HepG2 (cell line): ENCODE data around the gene PANX1. TPM values are rescaled to one million over a fixed set of nuclear protein-coding genes. Genes with fewer than 3 reads are reported as not detected.

Source experiments
- ATAC-seq: fragments of 200-7000 bp; cut with Tn5 transposase; 3 replicates; pipeline ENCODE4 v1.9.1; 2020; ENCODE audit warnings: mild to moderate bottlenecking, moderate library complexity
- BruUV-seq: library from RNA; stranded (reverse); fragments of 400-500 nt; replicated peaks from 2 replicates; lab custom pipeline; 2021; lab: Mats Ljungman, UMichigan
- CTCF ChIA-PET: fragments of 300-600 bp; formaldehyde crosslinking; extraction: SDS; loops from one replicate; lab custom pipeline; 2021; ENCODE audit warnings: low total read pairs, inconsistent platforms, low intra/inter-chr PET ratio; lab: Yijun Ruan, JAX
- POLR2A ChIA-PET: fragments of 350-600 bp; sonication (Branson Sonifier 250); formaldehyde crosslinking; loops from one replicate; lab custom pipeline; 2020; ENCODE audit warnings: antibody characterized with exemption, inconsistent platforms; lab: Yijun Ruan, JAX
- DNase-seq: peaks from one replicate; pipeline ENCODE4 v3.0.0-alpha.2; 2015; ENCODE audit warnings: low spot score
- FAIRE-seq: peaks from 3 replicates; lab custom pipeline; 2011; peaks lifted over from hg19 to GRCh38; lab: Jason Lieb, UNC
- H2AFZ ChIP-seq: one replicate; pipeline ENCODE4 v1.6.1; 2011; ENCODE audit warnings: low read length, inconsistent platforms
- H3K27ac ChIP-seq: fragments of 300-600 bp; 3 replicates; pipeline ENCODE4 v1.8.0; 2011; ENCODE audit warnings: mixed run types, mild to moderate bottlenecking, mixed read lengths, low read length, inconsistent platforms; ENCODE audit not compliant: insufficient read depth; ENCODE audit errors: extremely low read length
- H3K27me3 ChIP-seq, 2 experiments: fragments of 200-600 bp in 1 of 2; 2 replicates in 1 of 2; 3 replicates in 1 of 2; pipeline versions ENCODE4 v1.6.0 to v1.8.0; 2011; ENCODE audit warnings: low read length in 2 of 2, mild to moderate bottlenecking in 2 of 2, moderate library complexity in 2 of 2, inconsistent platforms in 1 of 2; ENCODE audit not compliant: insufficient read depth in 2 of 2, control insufficient read depth in 1 of 2
- H3K36me3 ChIP-seq, 2 experiments: fragments of 200-600 bp in 1 of 2; replicated peaks in 1 of 2; 2 replicates in 1 of 2; 3 replicates in 1 of 2; pipeline versions ENCODE4 v1.5.1 to v1.8.0; 2011; ENCODE audit warnings: low read length in 2 of 2, inconsistent platforms in 1 of 2; ENCODE audit not compliant: insufficient read depth in 2 of 2, control insufficient read depth in 1 of 2
- H3K4me1 ChIP-seq: 2 replicates; pipeline ENCODE4 v1.5.1; 2012; ENCODE audit warnings: low read length, inconsistent platforms; ENCODE audit not compliant: insufficient read depth
- H3K4me2 ChIP-seq: 2 replicates; pipeline ENCODE4 v1.6.0; 2011; ENCODE audit warnings: low read depth, low read length, inconsistent platforms
- H3K4me3 ChIP-seq, 3 experiments: fragments of 200-600 bp in 1 of 3; sonication (generic), shearing (Covaris generic) in 1 of 3; replicated peaks in 1 of 3; 2 replicates each; pipeline ENCODE4 v1.5.1; 2011 to 2016; ENCODE audit warnings: low read length in 3 of 3, inconsistent platforms in 2 of 3, low read depth in 2 of 3, mild to moderate bottlenecking in 2 of 3, control low read depth in 1 of 3, mixed read lengths in 1 of 3; ENCODE audit not compliant: insufficient read depth in 1 of 3
- H3K79me2 ChIP-seq: one replicate; pipeline ENCODE4 v1.6.1; 2011; ENCODE audit warnings: low read length, inconsistent platforms; ENCODE audit not compliant: insufficient read depth
- H3K9ac ChIP-seq: 2 replicates; pipeline ENCODE4 v1.6.0; 2011; ENCODE audit warnings: mild to moderate bottlenecking, low read depth, low read length, inconsistent platforms; ENCODE audit not compliant: insufficient read depth
- H3K9me3 ChIP-seq: 2 replicates; pipeline ENCODE4 v1.5.1; 2012; ENCODE audit warnings: mild to moderate bottlenecking, low read length
- H4K20me1 ChIP-seq: 2 replicates; pipeline ENCODE4 v1.6.0; 2011; ENCODE audit warnings: inconsistent platforms, mild to moderate bottlenecking, low read length, moderate library complexity; ENCODE audit not compliant: insufficient read depth
- ASH2L ChIP-seq: fragments of 300-600, 200-600 bp; sonication (generic); IDR thresholded peaks from 2 replicates; pipeline ENCODE4 v1.7.0; 2017; ENCODE audit warnings: low read depth, mild to moderate bottlenecking, moderate library complexity, mixed read lengths, low read length; ENCODE audit not compliant: insufficient read length
- CAMTA2 ChIP-seq: sonication (generic); formaldehyde crosslinking; IDR thresholded peaks from 2 replicates; pipeline ENCODE4 v1.4.0; 2020; ENCODE audit warnings: mild to moderate bottlenecking, missing genetic modification reagents, borderline replicate concordance
- NFE2 ChIP-seq: sonication (generic); formaldehyde crosslinking; IDR thresholded peaks from 2 replicates; pipeline ENCODE4 v1.4.0; 2020; ENCODE audit warnings: missing genetic modification reagents
- NR2F6 ChIP-seq, 2 experiments: IDR thresholded peaks; 2 replicates each; pipeline ENCODE4 v1.6.1; 2016; ENCODE audit warnings: antibody characterized with exemption in 1 of 2, mild to moderate bottlenecking in 1 of 2
- SP1 ChIP-seq, 2 experiments: fragments of 450-650 bp in 1 of 2; sonication (generic) in 1 of 2; formaldehyde crosslinking in 1 of 2; IDR thresholded peaks; 2 replicates each; pipeline versions ENCODE4 v1.4.0 to v1.6.1; 2016 to 2020; ENCODE audit warnings: missing genetic modification reagents in 1 of 2
- TMF1 ChIP-seq: sonication (generic); formaldehyde crosslinking; IDR thresholded peaks from 2 replicates; pipeline ENCODE4 v1.8.1; 2022; ENCODE audit warnings: low read depth, missing genetic modification reagents
- ZMYM2 ChIP-seq: sonication (generic); formaldehyde crosslinking; IDR thresholded peaks from 2 replicates; pipeline ENCODE4 v1.8.0; 2022; ENCODE audit warnings: mild to moderate bottlenecking, missing genetic modification reagents
- ZNF335 ChIP-seq: sonication (generic); formaldehyde crosslinking; IDR thresholded peaks from 2 replicates; pipeline ENCODE4 v1.4.0; 2020; ENCODE audit warnings: missing genetic modification reagents
- WGBS: methylation state at CpG from one replicate; pipeline ENCODE4 v1.1.6; 2017; ENCODE audit warnings: low lambda C conversion rate; 5-methylcytosine and 5-hydroxymethylcytosine counted together
- in situ Hi-C: cut with HindIII; loops from 2 replicates; pipeline ENCODE4 v1.10.0; 2017; ENCODE audit warnings: low pct_unique_long_range_greater_than_20kb; ENCODE audit not compliant: extremely low pct_ligation_motif_present
- intact Hi-C: fragments of 100-400 bp; cut with micrococcal nuclease; formaldehyde crosslinking; loops from one replicate; pipeline ENCODE4 v1.10.0; 2022; ENCODE audit not compliant: unreplicated experiment
- polyA plus RNA-seq, 8 experiments: library from polyadenylated mRNA; depleted of rRNA in 3 of 8; stranded (reverse) in 7 of 8; unstranded in 1 of 8; fragments of >200 nt; fragmentation: Illumina TruSeq in 4 of 8; extraction: Trizol in 4 of 8; gene quantifications; 2 replicates each; pipeline versions ENCODE4 v1.2.1 to v1.2.3, GENCODE V29; 2011 to 2016; ENCODE audit warnings: low read depth in 4 of 8, missing spikeins in 1 of 8, mixed read lengths in 1 of 8; ENCODE audit not compliant: insufficient read depth in 1 of 8
- total RNA-seq, 5 experiments: library from RNA; depleted of rRNA; stranded (reverse); fragments of >200 nt; fragmentation: Illumina TruSeq; extraction: Trizol; gene quantifications; 2 replicates each; pipeline ENCODE4 v1.2.3, GENCODE V29; 2016; ENCODE audit warnings: low read depth in 1 of 5
- TF ChIP-seq, protein P1 (sequence below): sonication (generic); formaldehyde crosslinking; IDR thresholded peaks from 2 replicates; pipeline ENCODE4 v1.4.0; 2020; ENCODE audit warnings: missing genetic modification reagents, borderline replicate concordance
- TF ChIP-seq, protein P2 (sequence below): sonication (generic); formaldehyde crosslinking; IDR thresholded peaks from 2 replicates; pipeline ENCODE4 v1.5.0; 2020; ENCODE audit warnings: missing genetic modification reagents

The PANX1 gene
- total and polyA plus RNA-seq, 2 of the 13 experiments (the other 11 are each of a cell fraction or from before 2014, with no cell fraction given), result 8.3 to 24.8 TPM

DNA sequence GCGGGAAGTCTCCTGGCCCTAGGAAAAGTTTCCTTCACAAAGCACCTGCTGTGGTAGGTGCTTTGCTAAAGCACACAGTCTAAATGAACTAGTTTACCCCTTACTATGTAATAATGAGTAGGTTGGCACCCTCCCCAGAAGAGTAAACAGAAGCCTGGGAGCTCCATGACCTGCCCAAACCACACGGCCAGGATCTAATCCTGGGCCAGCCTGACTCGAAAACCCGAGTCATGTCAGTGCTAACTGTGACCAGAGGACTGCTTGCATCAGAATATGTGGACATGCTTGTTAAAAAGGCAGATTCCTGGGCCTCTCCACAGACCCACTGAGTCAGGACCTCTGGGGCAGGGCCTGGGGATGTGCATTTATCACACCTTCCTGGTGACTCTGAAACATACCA, 67.7 kb downstream of the PANX1 start (continued):
- TF ChIP-seq ZMYM2 (CRISPR knock-in tag), result no peak
- TF ChIP-seq CAMTA2, result no peak
- TF ChIP-seq, protein P1, sequence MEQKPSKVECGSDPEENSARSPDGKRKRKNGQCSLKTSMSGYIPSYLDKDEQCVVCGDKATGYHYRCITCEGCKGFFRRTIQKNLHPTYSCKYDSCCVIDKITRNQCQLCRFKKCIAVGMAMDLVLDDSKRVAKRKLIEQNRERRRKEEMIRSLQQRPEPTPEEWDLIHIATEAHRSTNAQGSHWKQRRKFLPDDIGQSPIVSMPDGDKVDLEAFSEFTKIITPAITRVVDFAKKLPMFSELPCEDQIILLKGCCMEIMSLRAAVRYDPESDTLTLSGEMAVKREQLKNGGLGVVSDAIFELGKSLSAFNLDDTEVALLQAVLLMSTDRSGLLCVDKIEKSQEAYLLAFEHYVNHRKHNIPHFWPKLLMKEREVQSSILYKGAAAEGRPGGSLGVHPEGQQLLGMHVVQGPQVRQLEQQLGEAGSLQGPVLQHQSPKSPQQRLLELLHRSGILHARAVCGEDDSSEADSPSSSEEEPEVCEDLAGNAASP (CRISPR knock-in tag), result no peak
- no peak for TF ChIP-seq NFE2

GRCh38 chr11:94198718-94199117, 70.1 kb downstream of the PANX1 start:
- Histone ChIP-seq H3K4me2 (no peak overlapping the region), H3K79me2 (no peaks in the 10 kb centered on the region), H3K4me1 (peaks cover 60% of the 10 kb centered on the region), H3K9ac (no peak overlapping the region), H3K27me3 (no peaks in the 10 kb centered on the region), H3K4me3 (no peak overlapping the region), H3K9me3 (no peaks in the 10 kb centered on the region), H4K20me1 (no peaks in the 10 kb centered on the region), H3K27ac (no peak overlapping the region), H2AFZ (no peak overlapping the region), H3K36me3 (no peaks in the 10 kb centered on the region)
- BruUV-seq, result no TSS peak
- no peak for FAIRE-seq
- TF ChIP-seq, protein P2, sequence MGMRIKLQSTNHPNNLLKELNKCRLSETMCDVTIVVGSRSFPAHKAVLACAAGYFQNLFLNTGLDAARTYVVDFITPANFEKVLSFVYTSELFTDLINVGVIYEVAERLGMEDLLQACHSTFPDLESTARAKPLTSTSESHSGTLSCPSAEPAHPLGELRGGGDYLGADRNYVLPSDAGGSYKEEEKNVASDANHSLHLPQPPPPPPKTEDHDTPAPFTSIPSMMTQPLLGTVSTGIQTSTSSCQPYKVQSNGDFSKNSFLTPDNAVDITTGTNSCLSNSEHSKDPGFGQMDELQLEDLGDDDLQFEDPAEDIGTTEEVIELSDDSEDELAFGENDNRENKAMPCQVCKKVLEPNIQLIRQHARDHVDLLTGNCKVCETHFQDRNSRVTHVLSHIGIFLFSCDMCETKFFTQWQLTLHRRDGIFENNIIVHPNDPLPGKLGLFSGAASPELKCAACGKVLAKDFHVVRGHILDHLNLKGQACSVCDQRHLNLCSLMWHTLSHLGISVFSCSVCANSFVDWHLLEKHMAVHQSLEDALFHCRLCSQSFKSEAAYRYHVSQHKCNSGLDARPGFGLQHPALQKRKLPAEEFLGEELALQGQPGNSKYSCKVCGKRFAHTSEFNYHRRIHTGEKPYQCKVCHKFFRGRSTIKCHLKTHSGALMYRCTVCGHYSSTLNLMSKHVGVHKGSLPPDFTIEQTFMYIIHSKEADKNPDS (CRISPR knock-in tag), result no peak
- TF ChIP-seq ZNF335 (CRISPR knock-in tag), result no peak
- TF ChIP-seq TMF1 (CRISPR knock-in tag), result no peak
- TF ChIP-seq NR2F6 (IDR thresholded peaks at IDR 0.05), result no peak
- no peak for TF ChIP-seq NR2F6 (CRISPR knock-in tag; IDR thresholded peaks at IDR 0.05)
- TF ChIP-seq SP1 (IDR thresholded peaks at IDR 0.05), result no peak
- TF ChIP-seq SP1 (CRISPR knock-in tag; IDR thresholded peaks at IDR 0.05), result no peak
- no peak for TF ChIP-seq ASH2L
- ChIA-PET POLR2A (no interaction called here), CTCF (no interaction called here)
- ATAC-seq, result no peak
- intact Hi-C loops (no loop called here), in situ Hi-C loops (loop anchor here (25.0 kb wide), 1 partner anchor 214 kb away; the partner anchor contains the start of gene GPR83)
- 87% methylated on average over 3 of the region's 3 CpGs for WGBS
- no peak for DNase-seq
